HL-60/S4 treated with retinoic acid at 250 ng/mL for 4 days and 3 days (cell line): ENCODE data around the gene TTC39B.

Source experiments
- in situ Hi-C: fragments of 300-500 bp; cut with MboI; formaldehyde crosslinking; loops from 2 replicates; pipeline ENCODE4 v1.7.0; 2022; ENCODE audit warnings: low sequenced_read_pairs

Gene TTC39B

DNA sequence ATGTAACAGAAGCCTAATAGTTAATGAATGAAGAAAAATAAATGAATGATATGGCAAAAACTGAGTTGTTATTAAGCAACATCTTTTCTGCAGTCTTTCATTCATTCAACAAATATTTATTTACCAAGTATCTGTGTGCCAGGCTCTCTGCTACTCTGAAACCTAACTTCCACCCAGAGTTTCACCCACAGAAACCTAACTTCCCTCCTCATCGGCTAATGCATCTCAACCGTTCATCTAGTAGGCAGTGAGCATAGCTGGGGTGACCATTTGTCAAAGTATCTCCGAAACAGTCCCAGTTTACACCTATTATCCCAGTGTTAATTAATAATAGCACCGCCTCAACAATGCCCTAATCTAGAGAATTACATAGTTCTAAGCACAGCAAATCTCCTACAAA is 1.5 kb downstream of the TTC39B start:
- in situ Hi-C loops: no loop called here

DNA sequence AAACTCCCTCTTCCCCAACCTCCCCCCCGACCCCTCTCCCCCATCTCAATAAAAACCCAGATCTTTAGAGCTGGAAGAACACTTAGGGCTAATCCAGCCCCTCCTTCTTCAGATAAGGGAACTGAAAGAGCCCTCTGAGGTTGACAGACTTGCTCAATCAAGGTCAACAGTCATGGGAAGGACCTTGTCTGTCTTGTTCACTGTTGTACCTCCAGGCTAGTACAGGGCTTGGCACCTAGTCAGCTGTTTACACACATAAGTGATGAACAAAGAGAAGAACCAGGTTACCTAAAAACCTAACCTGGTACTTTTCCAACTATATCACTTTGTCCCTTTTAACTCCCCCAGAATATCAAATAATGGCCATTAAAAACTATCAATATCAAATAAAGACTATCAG is 2.4 kb downstream of the TTC39B start:
- in situ Hi-C loops: no loop called here

DNA sequence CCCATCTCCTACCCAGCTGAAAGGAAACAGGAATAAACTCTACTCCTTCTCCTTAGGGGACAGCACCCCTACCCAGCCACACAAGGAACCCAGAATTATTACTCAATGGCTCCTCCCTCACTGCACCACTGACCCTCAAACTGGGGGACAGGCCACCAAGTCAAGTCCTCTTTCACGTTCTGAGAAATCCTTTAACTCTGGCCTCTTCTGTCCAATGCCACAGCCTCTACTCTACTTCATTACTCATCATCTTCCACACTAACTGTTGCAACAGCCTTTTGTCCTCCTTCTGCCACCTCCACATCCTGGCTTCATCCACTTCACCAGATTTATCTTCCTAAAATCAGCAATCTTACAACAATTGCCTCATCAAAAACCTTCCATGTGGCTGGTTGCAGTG is 6.8 kb downstream of the TTC39B start:
- in situ Hi-C loops: no loop called here

DNA sequence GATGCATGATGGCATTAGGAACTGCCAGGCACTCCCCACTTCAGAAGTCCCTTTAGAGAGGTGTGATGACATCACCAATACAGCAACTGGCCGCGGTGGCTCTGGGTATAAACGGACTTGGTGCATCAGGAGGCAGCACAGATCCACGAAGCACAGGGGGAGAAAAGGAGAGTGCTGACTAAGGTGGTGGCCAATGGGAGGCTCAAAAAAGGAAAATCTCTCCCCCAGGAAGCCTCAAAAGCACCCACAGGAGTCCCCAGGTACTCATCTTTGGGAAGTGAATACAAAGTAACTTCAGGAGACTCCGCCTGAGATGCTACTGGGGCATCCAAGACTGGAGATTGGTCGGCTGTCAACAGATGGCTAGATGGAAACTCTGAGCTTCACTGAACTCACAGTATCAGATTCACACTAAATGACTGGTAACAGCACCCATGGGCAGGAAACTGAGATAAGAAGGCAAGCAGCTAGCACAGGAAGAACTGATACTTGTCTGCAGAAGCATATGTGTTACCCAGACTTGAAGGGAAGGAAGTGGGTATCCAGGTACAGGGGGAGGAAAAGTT is 7.6 kb downstream of the TTC39B start:
- in situ Hi-C loops: no loop called here

DNA sequence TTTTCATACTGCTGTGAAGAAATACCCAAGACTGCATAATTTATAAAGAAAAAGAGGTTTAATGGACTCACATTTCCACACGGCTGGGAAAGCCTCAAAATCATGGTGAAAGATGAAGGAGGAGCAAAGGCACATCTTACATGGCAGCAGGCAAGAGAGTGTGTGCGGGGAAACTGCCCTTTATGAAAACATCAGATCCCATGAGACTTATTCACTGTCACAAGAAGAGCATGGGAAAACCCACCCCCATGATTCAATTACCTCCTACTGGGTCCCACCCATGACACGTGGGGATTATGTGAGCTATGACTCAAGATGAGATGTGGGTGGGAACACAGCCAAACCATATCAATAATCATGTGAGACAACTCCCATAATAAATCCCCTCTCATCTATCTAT is 8.7 kb downstream of the TTC39B start:
- in situ Hi-C loops: no loop called here

DNA sequence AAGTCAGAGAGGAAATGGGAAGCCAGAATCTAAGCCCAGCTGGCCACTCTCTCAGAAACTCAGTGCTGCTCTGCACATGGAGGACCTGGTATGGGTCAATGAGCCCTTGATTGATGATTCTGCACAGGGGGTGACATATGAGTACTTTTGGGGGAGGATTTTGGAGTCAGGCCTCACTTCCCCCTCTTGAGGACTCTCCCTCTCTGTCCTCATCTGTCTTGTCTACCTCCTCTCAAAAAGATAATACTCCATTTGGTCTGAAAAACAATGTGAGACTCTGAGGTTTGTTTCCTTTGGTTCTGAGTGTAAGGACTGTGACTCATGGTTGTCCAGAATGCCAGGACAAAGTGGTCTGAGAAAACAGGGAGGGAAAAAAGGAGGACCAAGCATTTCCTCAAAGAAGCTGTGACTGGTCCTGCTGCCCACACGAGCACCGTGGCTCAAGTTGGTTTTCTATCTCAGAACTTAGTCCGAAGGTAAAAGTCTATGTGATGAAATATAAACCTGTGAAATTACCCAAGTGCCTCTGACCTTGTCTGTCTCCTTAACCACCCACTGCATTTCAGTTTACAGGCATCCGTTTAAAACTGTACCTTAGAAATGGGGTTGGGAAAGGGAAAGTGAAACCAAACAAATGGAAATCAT is 11.1 kb downstream of the TTC39B start:
- in situ Hi-C loops: no loop called here

DNA sequence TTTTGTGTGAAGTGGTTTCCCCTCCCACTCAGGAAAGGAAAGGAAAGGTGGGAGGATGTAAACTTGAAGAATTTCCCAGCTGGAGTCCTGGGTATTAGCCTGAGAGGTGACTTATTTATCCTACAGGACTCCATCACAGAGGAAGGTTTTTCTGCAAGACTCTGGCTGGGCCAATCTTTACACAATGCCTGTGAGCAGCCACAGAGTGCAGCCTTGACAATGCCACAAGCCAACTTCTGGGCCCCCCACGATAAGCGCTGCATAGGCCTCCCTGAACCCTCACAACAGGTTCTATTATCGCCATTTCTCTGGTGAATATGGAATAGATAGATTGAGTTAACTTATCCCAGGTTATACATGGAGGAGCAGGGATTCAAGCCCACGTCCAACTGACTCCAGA is 12.4 kb downstream of the TTC39B start:
- in situ Hi-C loops: no loop called here

DNA sequence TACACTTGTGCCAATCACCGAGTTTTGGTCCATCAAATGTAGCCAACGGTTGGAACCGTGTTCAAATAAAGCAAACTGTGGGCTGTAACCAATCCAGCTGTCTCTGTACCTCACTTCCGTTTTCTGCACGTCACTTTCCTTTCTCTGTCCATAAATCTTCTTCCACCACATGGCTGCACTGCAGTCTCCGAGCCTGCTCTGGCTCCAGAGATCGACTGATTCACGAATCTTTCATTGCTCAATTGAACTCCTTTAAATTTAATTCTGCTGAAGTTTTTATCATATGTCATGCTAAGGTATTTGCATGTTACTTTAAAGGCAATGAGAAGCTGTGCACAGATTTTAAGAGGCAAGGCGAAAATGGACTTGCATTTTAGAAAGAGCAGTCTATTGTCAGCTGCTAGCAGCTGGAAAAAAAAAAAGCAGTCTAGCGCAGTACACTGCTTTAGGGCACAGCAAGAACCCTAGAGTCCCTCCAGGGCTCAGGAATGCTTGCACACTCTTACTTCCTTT is 13.2 kb downstream of the TTC39B start:
- in situ Hi-C loops: no loop called here

DNA sequence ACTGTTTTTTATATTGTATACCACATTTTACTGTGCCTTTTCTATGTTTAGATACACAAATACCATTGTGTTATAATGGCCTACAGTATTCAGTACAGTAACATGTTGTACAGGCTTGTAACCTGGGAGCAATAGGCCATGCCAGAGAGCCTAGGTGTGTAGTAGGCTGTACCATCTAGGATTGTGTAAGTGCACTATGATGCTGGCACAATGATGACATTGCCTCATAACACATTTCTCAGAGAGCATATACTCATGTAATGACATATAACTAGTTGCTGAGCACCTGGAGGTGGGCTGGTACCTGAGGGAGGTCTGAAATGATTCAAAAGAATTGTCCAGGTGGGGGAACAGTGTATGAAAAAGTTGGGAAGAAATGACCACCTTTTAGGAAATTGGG is 13.9 kb downstream of the TTC39B start:
- in situ Hi-C loops: no loop called here

DNA sequence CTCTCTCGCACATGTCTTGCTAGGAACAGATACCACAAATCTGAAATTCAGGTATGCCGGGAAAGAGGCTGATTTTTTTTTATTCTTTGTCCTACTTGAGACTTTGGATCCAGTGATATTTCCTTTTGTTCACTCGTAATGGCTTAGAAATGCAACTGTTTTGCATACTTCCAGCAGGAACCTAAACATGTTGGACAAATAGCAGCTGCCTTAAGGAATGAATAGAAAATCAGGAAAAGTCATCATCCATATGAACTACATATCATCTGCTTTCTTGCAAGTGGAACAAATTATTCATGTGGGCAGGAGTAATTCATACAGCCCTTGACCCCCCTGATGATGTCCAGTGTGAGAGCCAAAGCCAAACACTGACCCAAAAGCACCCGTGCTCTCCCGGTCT is 17.4 kb downstream of the TTC39B start:
- in situ Hi-C loops: no loop called here

DNA sequence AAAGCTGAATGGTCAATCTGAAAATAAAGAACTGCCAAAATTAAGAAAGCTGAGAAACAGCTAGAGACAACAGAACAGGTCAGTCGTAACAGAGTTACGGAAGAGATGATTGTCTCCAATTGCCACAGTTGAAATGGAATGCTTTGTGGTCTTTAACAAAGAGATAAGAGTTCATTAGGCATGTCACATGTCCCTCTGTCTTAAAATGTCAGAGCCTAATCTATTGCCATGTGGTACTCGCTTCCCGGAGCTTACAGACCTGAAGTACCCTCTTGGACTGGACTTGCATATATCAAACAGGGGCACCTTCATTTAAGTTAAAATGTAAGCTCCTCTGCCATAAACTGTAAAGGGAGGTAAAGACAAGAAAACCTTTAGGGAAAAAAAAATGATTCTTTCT is 19.7 kb downstream of the TTC39B start:
- in situ Hi-C loops: no loop called here

DNA sequence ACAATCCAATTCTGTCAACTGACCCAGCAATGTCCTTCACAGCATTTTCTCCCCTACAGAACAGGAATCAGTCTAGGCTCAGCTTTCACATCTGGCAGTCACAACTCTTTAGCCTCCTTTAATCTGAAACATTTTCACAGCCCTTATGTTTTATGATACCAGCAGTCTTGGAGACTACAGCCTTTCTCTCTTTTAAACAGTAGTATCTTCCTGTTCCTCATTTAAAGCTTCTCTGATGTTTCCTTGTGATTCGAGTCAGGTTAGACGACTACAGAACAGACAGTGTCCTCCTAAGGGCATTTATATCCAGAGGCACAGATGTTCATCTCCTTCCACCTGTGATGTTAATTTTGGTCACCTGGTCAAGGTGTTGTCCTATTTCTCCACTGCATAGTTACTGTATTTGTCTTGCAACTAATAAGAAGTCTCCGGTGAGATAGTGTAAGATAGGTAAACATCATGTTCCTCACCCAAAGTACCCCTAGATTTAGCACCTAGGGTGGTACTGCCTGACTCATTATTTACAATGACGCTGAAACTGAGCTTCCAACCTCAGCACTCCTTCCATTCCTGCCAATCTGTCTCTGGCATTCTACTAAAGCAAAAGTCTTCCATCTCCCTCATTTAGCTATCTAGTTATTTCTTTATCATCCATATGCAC is 20.7 kb downstream of the TTC39B start:
- in situ Hi-C loops: no loop called here

DNA sequence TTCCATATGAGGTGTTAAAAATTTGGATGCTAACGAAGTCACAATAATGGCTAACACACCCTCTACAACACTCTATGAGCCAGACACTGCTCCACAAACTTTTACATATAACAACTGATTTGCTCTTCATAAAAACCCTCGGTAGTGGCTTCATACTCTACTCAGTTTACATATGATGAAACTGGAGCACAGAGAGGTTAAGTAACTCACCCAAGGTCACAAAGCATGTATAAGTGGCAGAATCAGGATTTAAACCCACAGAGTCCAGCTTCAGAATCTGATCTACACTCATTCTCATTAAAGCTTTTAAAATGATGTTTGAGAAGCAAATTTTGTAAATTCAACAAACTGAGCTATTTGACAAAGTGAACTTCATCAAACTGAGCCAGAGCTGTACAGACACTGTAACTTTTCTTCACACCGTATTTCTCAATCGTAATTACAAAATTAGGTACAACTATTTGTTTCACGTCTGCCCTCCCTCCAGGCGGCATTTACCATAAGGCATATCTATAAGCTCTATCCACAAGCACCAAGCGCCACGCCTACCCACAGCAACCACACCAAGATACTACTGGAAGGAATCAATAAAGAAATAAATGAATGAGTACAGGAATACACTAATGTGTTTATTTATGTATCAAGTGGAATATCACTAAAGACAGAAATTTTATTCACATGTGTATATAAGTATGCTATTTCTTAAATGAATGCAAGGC is 24.3 kb downstream of the TTC39B start:
- in situ Hi-C loops: no loop called here

DNA sequence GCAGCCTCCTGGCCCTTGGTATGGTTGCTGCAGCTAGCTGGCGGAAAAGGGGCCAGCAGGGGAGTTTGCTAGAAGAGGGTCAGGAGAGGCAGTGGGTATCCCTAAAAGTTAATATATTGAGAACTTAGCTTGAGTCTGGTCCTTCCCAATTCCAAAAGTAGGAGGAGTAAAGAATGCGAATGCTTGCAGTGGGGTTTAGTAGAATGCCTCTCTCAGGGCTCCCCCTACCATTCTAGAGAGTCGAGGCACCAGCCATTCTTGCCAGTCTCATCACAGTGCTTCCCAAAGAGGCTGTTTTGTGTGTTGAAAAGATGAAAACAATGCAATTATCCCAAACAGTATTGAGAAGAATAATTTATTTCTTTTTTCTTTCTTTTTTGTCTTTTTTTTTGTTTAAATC is 26.4 kb downstream of the TTC39B start:
- in situ Hi-C loops: no loop called here

DNA sequence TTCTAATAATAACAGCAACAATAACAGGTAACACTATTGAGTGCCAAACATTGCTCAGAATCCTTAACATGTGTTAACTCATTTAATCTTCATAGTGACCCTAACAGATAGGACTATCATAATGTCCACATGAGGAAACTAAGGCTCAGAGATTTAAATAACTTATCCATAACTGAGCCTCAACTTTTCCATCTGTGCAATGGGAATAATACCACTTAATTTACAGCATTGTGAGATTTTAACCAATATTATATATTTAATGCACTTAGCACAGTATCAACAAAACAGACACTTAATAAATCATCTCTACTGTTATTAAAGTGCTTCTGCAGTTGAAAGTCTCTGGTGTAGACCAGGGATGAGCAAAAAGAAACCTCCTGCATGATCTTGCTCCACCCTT is 28.2 kb downstream of the TTC39B start:
- in situ Hi-C loops: no loop called here

DNA sequence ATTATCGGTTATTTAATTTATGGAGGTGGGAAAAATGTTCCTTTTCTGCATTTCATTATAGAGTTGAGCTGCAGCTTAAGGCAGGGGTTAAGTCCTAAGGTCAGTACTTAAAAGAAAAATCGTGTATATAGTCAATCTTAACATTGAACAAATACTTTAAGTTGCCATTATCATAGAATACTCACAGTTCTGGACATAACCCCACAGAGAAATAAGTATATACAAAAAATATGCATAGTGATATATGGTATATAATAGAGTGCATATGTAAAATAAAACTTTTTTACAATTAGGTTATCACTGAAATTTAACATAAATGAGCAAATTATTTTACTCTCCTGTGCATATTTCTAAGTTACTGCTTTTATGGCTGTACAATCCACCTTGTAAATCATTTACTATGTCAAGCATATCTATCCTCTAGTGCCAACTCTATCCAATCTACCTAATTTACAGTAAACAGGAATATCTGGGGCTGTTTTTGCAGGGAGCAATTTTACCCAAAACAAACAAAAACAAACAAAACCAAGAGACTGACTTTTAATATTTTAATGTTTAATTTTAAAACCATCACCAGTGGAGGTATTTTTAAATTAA is 28.8 kb downstream of the TTC39B start:
- in situ Hi-C loops: no loop called here

DNA sequence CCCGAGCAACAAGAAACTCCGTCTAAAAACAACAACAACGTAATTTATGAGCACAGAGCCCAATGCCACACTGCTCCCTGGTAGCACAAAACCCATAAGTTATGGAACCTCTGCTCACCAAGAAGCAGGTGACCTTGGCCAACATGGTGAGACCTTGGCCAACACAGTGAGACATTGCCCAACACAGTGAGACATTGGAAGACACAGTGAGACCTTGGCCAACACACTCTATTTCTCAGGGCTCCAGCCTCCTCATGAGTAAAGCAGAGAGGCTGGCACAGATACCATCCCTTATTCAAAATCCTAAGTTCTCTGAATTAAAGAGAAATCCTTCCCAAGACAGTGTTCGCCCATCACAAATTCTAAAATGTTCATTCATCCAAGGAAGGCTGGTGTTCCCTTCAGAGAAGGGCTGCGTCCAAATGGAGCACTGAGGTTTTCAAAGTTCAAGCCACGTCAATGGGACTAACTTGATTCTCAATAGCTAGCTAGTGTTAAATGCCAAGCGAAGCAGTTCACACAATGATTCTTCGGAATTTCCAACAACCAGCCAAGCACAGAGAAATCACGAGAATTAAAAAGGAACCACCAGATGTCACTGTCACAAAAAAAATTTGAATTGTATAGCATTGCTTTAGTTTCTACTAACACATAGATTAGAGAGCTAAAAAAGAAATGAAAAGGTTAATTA is 29.5 kb downstream of the TTC39B start:
- in situ Hi-C loops: no loop called here

DNA sequence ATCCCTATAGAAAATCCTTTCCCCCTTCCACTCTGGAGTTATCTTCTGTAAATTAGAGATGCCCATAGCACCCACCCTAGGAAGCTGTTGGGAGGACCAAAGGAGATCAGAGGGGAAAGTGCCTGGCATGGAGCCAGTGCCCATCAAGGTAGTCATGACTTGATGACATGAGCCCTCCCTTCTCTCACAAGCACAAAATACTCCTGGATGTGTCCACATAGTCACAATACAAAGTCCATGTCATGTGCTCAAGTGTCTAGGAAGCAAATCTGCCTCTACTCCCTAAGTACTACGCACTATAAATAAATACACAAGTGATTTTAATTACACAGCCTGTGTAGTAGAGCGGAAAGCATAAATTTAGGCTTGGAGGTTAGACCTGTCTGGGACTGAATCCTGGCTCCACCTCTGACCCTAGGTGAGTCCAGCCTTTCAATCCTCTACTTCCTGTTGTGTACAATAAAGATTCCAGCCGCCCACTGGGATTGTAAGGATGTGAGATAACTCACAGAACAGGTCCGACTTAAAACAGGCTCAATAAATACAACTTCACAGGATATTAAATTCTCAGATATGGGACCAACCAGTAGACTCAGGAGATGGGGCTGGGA is 30.6 kb downstream of the TTC39B start:
- in situ Hi-C loops: no loop called here

DNA sequence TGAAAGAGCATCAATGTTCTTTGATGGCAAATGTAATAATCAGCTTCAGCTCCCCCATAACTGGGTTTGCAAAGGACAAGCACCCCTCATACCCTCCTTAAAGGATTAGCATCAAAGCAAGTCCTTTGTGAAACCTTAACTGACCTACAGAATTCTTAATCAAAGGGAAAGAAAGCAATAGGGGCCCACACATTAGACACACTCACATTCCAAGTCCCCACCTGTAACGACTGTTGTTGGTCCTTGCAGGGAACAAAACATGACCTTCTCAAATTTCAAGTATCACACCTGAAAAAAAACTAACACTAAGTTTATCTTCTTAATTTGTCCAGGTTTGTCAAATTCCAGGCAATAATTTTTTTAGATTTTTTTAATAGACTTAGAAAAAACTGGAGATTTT is 32.6 kb downstream of the TTC39B start:
- in situ Hi-C loops: no loop called here

DNA sequence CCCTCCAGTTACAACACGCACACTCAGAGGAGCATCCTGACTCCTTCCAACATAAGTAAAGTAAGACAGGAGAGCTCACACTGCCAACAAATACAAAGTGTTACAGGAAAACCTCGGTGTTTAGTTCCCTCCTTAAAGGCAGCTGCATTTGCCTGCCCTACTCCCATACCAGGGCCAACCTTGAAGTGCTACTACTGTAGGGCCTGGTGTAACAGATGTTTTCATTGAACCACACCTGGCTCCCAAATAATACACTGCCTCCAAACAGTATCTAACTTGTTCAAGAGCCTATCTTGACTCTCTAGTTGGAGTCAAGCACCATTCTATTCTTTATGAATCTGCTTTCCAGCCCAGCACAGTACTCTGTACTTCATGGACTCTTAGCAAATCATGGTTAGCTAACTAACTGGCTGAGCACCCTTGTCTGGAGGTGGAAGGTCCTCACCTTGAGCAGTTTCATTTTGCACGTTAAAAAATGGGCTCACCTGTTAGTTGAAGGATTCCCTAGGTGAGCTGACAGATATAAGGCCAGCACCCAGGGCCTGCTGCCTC is 34.6 kb downstream of the TTC39B start:
- in situ Hi-C loops: no loop called here
